GM13976 (cell line): ENCODE results near the gene TDO2.

Experiments used
- DNase-seq: peaks from one replicate; pipeline ENCODE4 v3.0.0; 2012; ENCODE audit warnings: low spot score
- CTCF ChIP-seq: IDR thresholded peaks from 2 replicates; pipeline ENCODE4 v1.5.1; 2012; ENCODE audit warnings: borderline replicate concordance, mild to moderate bottlenecking; ENCODE audit not compliant: insufficient read depth; ENCODE audit errors: extremely low read depth, missing control alignments, control extremely low read depth
- in situ Hi-C: fragments of 300-500 bp; cut with MboI; formaldehyde crosslinking; loops from one replicate; pipeline ENCODE4 v1.12.0; 2022; ENCODE audit warnings: low sequenced_read_pairs, mixed read lengths, inconsistent platforms; ENCODE audit not compliant: unreplicated experiment

Gene TDO2

GRCh38 chr4:155879767-155880166, 23.7 kb upstream of the TDO2 start:
- no peak for TF ChIP-seq CTCF
- in situ Hi-C loops, result no loop called here
- no peak for DNase-seq

GRCh38 chr4:155881555-155881954, 21.9 kb upstream of the TDO2 start:
- in situ Hi-C loops, result no loop called here
- no peak for TF ChIP-seq CTCF
- DNase-seq, result no peak

- no peak for DNase-seq
- no peak for TF ChIP-seq CTCF
- in situ Hi-C loops, result no loop called here
Observed at GRCh38 chr4:155883895-155884294, 19.6 kb upstream of the TDO2 start.

GRCh38 chr4:155885666-155886065, 17.8 kb upstream of the TDO2 start:
- DNase-seq, result no peak
- no peak for TF ChIP-seq CTCF
- in situ Hi-C loops, result no loop called here

- in situ Hi-C loops, result no loop called here
- TF ChIP-seq CTCF, result no peak
- DNase-seq, result no peak
Observed at GRCh38 chr4:155887045-155887444, 16.5 kb upstream of the TDO2 start.

- no peak for DNase-seq
- in situ Hi-C loops, result no loop called here
- no peak for TF ChIP-seq CTCF
Observed at GRCh38 chr4:155887847-155888570, 15.5 kb upstream of the TDO2 start.
